Measurements from ENCODE around the gene EDC4.
A peak's percentile ranks its signal among the peaks of the same experiment; 100 is the strongest.

EDC4 gene

GRCh38 chr16:67828651-67829050 is 44.2 kb upstream of the EDC4 start:
- TF ChIP-seq REST (IDR thresholded peaks at IDR 0.05; ENCODE audit: insufficient replicate concordance, low read depth) (no peak), SPI1 (IDR thresholded peaks at IDR 0.05; ENCODE audit: borderline replicate concordance, low read depth) (no peak), GABPA (IDR thresholded peaks at IDR 0.05; ENCODE audit: low read depth) (no peak), CTCF (IDR thresholded peaks at IDR 0.05; ENCODE audit: insufficient read depth, low read length) (no peak), POLR2AphosphoS5 (IDR thresholded peaks at IDR 0.05; ENCODE audit: low read depth) (no peak)
- DNase-seq (ENCODE audit: low read depth in 1 of 2, low spot score in 1 of 2) = no peak
- Histone ChIP-seq H3K4me3 (replicated peaks; ENCODE audit: insufficient read depth, low read length) (no peak overlapping the region), H3K27me3 (ENCODE audit: insufficient read depth, poor library complexity, severe bottlenecking) (no peaks in the 10 kb centered on the region), H3K27ac (replicated peaks) (no peak overlapping the region)

GRCh38 chr16:67833030-67833414 is 39.8 kb upstream of the EDC4 start:
- Histone ChIP-seq H3K27ac (replicated peaks) (peak overlapping the region; percentile 74), H3K4me3 (replicated peaks; ENCODE audit: insufficient read depth, low read length) (peak overlapping the region; percentile 72), H3K27me3 (ENCODE audit: insufficient read depth, poor library complexity, severe bottlenecking) (no peaks in the 10 kb centered on the region)
- no peak for TF ChIP-seq GABPA (IDR thresholded peaks at IDR 0.05; ENCODE audit: low read depth)
- TF ChIP-seq CTCF (IDR thresholded peaks at IDR 0.05; ENCODE audit: insufficient read depth, low read length) = no peak
- TF ChIP-seq SPI1 (IDR thresholded peaks at IDR 0.05; ENCODE audit: borderline replicate concordance, low read depth) = no peak
- TF ChIP-seq REST (IDR thresholded peaks at IDR 0.05; ENCODE audit: insufficient replicate concordance, low read depth) = no peak
- peak in 1 of 2 experiments; percentile 4 for DNase-seq (ENCODE audit: low read depth in 1 of 2, low spot score in 1 of 2)

GRCh38 chr16:67833415-67834241 is 39.2 kb upstream of the EDC4 start:
- DNase-seq (ENCODE audit: low read depth in 1 of 2, low spot score in 1 of 2) = peak; percentile 86 to 94
- peak overlapping the region; percentile 72 for H3K4me3 ChIP-seq (replicated peaks; ENCODE audit: insufficient read depth, low read length)
- peak overlapping the region; percentile 74 for H3K27ac ChIP-seq (replicated peaks)
- peak; percentile 76; the same call in 1 of the 2 replicates for TF ChIP-seq POLR2AphosphoS5 (IDR thresholded peaks at IDR 0.05; ENCODE audit: low read depth)
- TF ChIP-seq REST (IDR thresholded peaks at IDR 0.05; ENCODE audit: insufficient replicate concordance, low read depth) = peak; percentile 71
- TF ChIP-seq SPI1 (IDR thresholded peaks at IDR 0.05; ENCODE audit: borderline replicate concordance, low read depth) = no peak
- no peaks in the 10 kb centered on the region for H3K27me3 ChIP-seq (ENCODE audit: insufficient read depth, poor library complexity, severe bottlenecking)
